Activated CD8-positive, alpha-beta memory T cell treated with anti-CD3 and anti-CD28 coated beads, Interleukin-2, amount 50 U/mL, for 4 hours (primary cell): ENCODE measurements around the gene TP73.

Source experiments
- DNase-seq: peaks from one replicate; pipeline ENCODE4 v3.0.0-alpha.2; 2020

TP73 gene

GRCh38 chr1:3772027-3772714 lies 119.9 kb downstream of the TP73 start:
- peak; percentile 84 for DNase-seq

- DNase-seq, result no peak
Measured at GRCh38 chr1:3772715-3773571, 120.6 kb downstream of the TP73 start, which contains the start of gene SMIM1. SMIM1 (plus strand) TSS chr1:3772749; CDS start chr1:3775374, 2,625 bp downstream.

- DNase-seq, result no peak
Measured at GRCh38 chr1:3773572-3774275, 121.4 kb downstream of the TP73 start.

GRCh38 chr1:3774276-3774945 lies 122.1 kb downstream of the TP73 start:
- DNase-seq, result no peak

- no peak for DNase-seq
Measured at GRCh38 chr1:3774946-3775489, 122.7 kb downstream of the TP73 start.

- no peak for DNase-seq
Measured at GRCh38 chr1:3775490-3776230, 123.3 kb downstream of the TP73 start.

GRCh38 chr1:3776231-3776961 lies 124.1 kb downstream of the TP73 start:
- no peak for DNase-seq

GRCh38 chr1:3777078-3777547 lies 124.8 kb downstream of the TP73 start:
- DNase-seq, result no peak

- no peak for DNase-seq
Measured at GRCh38 chr1:3777647-3778589, 125.6 kb downstream of the TP73 start.

GRCh38 chr1:3778590-3779264 lies 126.4 kb downstream of the TP73 start:
- no peak for DNase-seq

- DNase-seq, result no peak
Measured at GRCh38 chr1:3779265-3779911, 127.1 kb downstream of the TP73 start.

GRCh38 chr1:3779912-3780416 lies 127.6 kb downstream of the TP73 start:
- DNase-seq, result no peak

- DNase-seq, result no peak
Measured at GRCh38 chr1:3780901-3781300, 128.6 kb downstream of the TP73 start.

- no peak for DNase-seq
Measured at GRCh38 chr1:3783651-3784474, 131.5 kb downstream of the TP73 start.

GRCh38 chr1:3785045-3785444 lies 132.7 kb downstream of the TP73 start:
- no peak for DNase-seq

- DNase-seq, result no peak
Measured at GRCh38 chr1:3785456-3786157, 133.3 kb downstream of the TP73 start.
